Osteoblast (primary cell): Measurements from ENCODE around the gene SYCP1. TPM values are rescaled to one million over a fixed set of nuclear protein-coding genes. Genes with fewer than 3 reads are reported as not detected.

Source experiments
- DNase-seq: peaks from one replicate; pipeline ENCODE4 v3.0.0; 2011; ENCODE audit warnings: low spot score, mixed read lengths; ENCODE audit not compliant: insufficient read length; ENCODE audit errors: missing footprints
- H2AFZ ChIP-seq: 2 replicates; pipeline ENCODE4 v1.6.0; 2011; ENCODE audit warnings: mild to moderate bottlenecking, low read length
- H3K27ac ChIP-seq: 2 replicates; pipeline ENCODE4 v1.5.1; 2011; ENCODE audit warnings: mild to moderate bottlenecking, low read depth, low read length, moderate library complexity
- H3K27me3 ChIP-seq: 2 replicates; pipeline ENCODE4 v1.6.0; 2012; ENCODE audit warnings: mild to moderate bottlenecking, control low read depth, inconsistent platforms, low read length, moderate library complexity; ENCODE audit not compliant: insufficient read depth
- H3K36me3 ChIP-seq: 2 replicates; pipeline ENCODE4 v1.5.1; 2011; ENCODE audit warnings: mild to moderate bottlenecking, low read length, control low read depth, moderate library complexity; ENCODE audit not compliant: insufficient read depth
- H3K4me1 ChIP-seq: 2 replicates; pipeline ENCODE4 v1.5.1; 2011; ENCODE audit warnings: mild to moderate bottlenecking, low read length, control low read depth, moderate library complexity; ENCODE audit not compliant: insufficient read depth
- H3K4me2 ChIP-seq: 2 replicates; pipeline ENCODE4 v1.6.0; 2011; ENCODE audit warnings: mild to moderate bottlenecking, low read length; ENCODE audit not compliant: insufficient read depth
- H3K4me3 ChIP-seq: fragments of 200-600 bp; sonication (generic); 3 replicates; pipeline ENCODE4 v1.5.1; 2012; ENCODE audit warnings: mild to moderate bottlenecking, low read length, inconsistent platforms; ENCODE audit not compliant: insufficient read depth
- H3K79me2 ChIP-seq: 2 replicates; pipeline ENCODE4 v1.6.0; 2012; ENCODE audit warnings: mild to moderate bottlenecking, low read length, control low read depth, inconsistent platforms; ENCODE audit not compliant: insufficient read depth
- H3K9me3 ChIP-seq: 2 replicates; pipeline ENCODE4 v1.5.1; 2011; ENCODE audit warnings: low read depth, low read length, control low read depth
- H4K20me1 ChIP-seq: 2 replicates; pipeline ENCODE4 v1.6.0; 2012; ENCODE audit warnings: mild to moderate bottlenecking, low read length, control low read depth; ENCODE audit not compliant: insufficient read depth
- total RNA-seq: library from RNA; depleted of rRNA; stranded (reverse); fragments of >200 nt; gene quantifications from 2 replicates; pipeline ENCODE4 v1.2.3, GENCODE V29; 2012
- TF ChIP-seq, protein P1 (sequence below): IDR thresholded peaks from 2 replicates; pipeline ENCODE4 v1.5.1; 2011; ENCODE audit warnings: mild to moderate bottlenecking, low read depth, low read length, moderate library complexity; ENCODE audit errors: extremely low read depth

The SYCP1 gene
- total RNA-seq, 1 donor = not detected

DNA sequence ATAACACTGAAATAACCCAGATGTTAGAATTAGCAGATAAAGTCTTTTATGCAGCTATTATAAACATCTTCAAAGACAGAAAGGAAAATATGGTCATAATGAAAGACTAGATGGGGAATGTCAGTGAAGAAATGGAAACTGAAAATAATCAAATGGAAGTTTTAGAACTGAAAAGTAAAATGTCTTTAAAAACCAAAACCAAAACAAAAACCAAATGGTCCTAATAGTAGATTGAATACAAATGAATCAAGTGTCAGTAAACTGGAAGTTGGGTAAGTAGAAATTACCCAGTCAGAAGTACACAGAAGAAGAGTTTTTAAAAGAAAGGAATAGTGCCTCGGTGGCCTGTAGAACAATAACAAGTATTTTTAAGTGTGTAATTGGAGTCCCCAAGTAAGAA is 72.7 kb downstream of the SYCP1 start:
- Histone ChIP-seq H3K36me3 (no peaks in the 10 kb centered on the region), H3K79me2 (no peaks in the 10 kb centered on the region)

DNA sequence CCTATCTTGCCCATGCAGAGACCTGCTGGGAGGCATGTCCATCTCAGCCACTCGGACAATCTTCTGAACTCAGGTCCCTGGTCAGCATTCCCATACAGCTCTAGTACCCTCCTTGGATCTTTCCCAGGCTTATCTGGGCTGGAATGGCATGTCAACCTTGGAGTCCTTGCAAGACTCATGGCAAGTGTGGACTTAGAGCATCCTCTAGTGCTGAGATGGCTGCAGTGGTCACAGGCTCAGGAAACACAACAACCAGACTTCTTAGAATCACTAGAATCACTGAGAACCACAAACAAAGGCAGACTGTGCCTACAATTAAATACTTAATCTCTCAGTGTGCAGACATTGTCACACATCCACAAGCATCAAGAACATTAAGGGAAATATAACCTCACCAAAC is 101.9 kb downstream of the SYCP1 start:
- no peak overlapping the region for H3K27ac ChIP-seq
- peak; percentile 3 for DNase-seq
- H2AFZ ChIP-seq = no peak overlapping the region
- H4K20me1 ChIP-seq = no peaks in the 10 kb centered on the region
- no peak overlapping the region for H3K4me2 ChIP-seq
- H3K4me3 ChIP-seq = no peak overlapping the region
- H3K9me3 ChIP-seq = no peaks in the 10 kb centered on the region
- H3K79me2 ChIP-seq = no peaks in the 10 kb centered on the region
- H3K36me3 ChIP-seq = no peaks in the 10 kb centered on the region
- TF ChIP-seq, protein P1, sequence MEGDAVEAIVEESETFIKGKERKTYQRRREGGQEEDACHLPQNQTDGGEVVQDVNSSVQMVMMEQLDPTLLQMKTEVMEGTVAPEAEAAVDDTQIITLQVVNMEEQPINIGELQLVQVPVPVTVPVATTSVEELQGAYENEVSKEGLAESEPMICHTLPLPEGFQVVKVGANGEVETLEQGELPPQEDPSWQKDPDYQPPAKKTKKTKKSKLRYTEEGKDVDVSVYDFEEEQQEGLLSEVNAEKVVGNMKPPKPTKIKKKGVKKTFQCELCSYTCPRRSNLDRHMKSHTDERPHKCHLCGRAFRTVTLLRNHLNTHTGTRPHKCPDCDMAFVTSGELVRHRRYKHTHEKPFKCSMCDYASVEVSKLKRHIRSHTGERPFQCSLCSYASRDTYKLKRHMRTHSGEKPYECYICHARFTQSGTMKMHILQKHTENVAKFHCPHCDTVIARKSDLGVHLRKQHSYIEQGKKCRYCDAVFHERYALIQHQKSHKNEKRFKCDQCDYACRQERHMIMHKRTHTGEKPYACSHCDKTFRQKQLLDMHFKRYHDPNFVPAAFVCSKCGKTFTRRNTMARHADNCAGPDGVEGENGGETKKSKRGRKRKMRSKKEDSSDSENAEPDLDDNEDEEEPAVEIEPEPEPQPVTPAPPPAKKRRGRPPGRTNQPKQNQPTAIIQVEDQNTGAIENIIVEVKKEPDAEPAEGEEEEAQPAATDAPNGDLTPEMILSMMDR = peak; percentile 50
- H3K4me1 ChIP-seq = no peaks in the 10 kb centered on the region
- no peaks in the 10 kb centered on the region for H3K27me3 ChIP-seq

More for the DNA sequence above, 72.7 kb downstream of the SYCP1 start:
- no peaks in the 10 kb centered on the region for H4K20me1 ChIP-seq
- DNase-seq = no peak
- no peaks in the 10 kb centered on the region for H3K9me3 ChIP-seq
- no peak overlapping the region for H2AFZ ChIP-seq
- H3K4me3 ChIP-seq = no peak overlapping the region
- no peak overlapping the region for H3K27ac ChIP-seq
- H3K4me1 ChIP-seq = no peaks in the 10 kb centered on the region
- H3K4me2 ChIP-seq = no peak overlapping the region
- TF ChIP-seq, protein P1 = no peak
- peaks cover 6% of the 10 kb centered on the region for H3K27me3 ChIP-seq

DNA sequence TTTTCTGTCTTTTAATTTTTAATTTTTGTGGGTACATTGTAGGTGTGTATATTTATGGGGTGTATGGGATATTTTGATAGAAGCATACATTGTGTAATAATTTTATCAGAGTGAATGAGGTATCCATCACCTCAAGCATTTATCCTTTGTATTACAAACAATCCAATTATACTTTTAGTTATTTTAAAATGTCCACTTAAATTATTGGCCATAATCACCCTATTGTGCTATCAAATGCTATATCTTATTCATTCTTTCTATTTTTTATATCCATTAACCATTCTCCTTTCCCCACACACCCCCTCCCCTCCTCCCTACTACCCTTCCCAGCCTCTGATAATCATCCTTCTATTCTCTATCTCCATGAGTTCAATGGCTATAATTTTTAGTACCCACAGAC is 104.8 kb downstream of the SYCP1 start:
- Histone ChIP-seq H3K4me3 (no peak overlapping the region), H3K79me2 (no peaks in the 10 kb centered on the region), H4K20me1 (no peaks in the 10 kb centered on the region), H3K4me2 (no peak overlapping the region), H3K36me3 (no peaks in the 10 kb centered on the region), H3K9me3 (no peaks in the 10 kb centered on the region), H3K27ac (no peak overlapping the region), H3K27me3 (no peaks in the 10 kb centered on the region), H2AFZ (no peak overlapping the region), H3K4me1 (no peaks in the 10 kb centered on the region)
- DNase-seq = no peak
- TF ChIP-seq, protein P1 = no peak

DNA sequence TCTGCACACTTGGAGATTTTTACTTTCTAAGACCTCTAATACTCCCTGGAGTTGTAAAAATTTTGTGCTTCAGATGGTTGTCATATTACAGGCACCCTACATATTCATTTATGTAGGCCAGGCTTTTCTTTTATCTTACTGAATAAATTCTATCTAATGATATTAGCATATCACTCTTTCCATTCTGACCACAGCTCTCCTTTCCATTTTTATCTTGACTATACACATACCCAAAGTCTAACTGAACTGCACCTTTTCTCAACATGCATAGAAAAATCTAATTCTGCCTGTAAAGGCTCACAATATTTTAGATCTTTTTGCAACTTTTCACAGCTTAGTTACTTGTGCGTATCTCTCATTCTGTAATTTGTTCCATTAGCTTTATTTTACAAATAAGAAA is 122.2 kb downstream of the SYCP1 start:
- DNase-seq = no peak
- no peak overlapping the region for H2AFZ ChIP-seq
- peaks cover 3% of the 10 kb centered on the region for H3K9me3 ChIP-seq
- H4K20me1 ChIP-seq = no peaks in the 10 kb centered on the region
- peaks cover 19% of the 10 kb centered on the region for H3K27me3 ChIP-seq
- H3K4me3 ChIP-seq = no peak overlapping the region
- no peaks in the 10 kb centered on the region for H3K36me3 ChIP-seq
- TF ChIP-seq, protein P1 = no peak
- no peak overlapping the region for H3K27ac ChIP-seq
- H3K4me2 ChIP-seq = no peak overlapping the region
- no peaks in the 10 kb centered on the region for H3K4me1 ChIP-seq
- no peaks in the 10 kb centered on the region for H3K79me2 ChIP-seq
